Activated CD4-positive, alpha-beta memory T cell treated with anti-CD3 and anti-CD28 coated beads for 36 hours (primary cell): ENCODE data around the gene ACSL3. TPM values are rescaled to one million over a fixed set of nuclear protein-coding genes. Genes with fewer than 3 reads are reported as not detected.

Experiments used
- CTCF ChIA-PET: fragments of 350-600 bp; sonication (Branson Sonifier 250); formaldehyde crosslinking; loops from one replicate; lab custom pipeline; 2021; ENCODE audit warnings: antibody characterized with exemption, inconsistent platforms; lab: Charles Lee
- POLR2A ChIA-PET: fragments of 350-600 bp; sonication (Branson Sonifier 250); formaldehyde crosslinking; loops from one replicate; lab custom pipeline; 2021; ENCODE audit warnings: antibody characterized with exemption; lab: Charles Lee
- DNase-seq: peaks from one replicate; pipeline ENCODE4 v3.0.0-alpha.2; 2020
- H3K27ac Mint-ChIP-seq: one replicate; pipeline ENCODE4 v1.8.0; 2021; ENCODE audit warnings: mixed read lengths
- H3K27me3 Mint-ChIP-seq: one replicate; pipeline ENCODE4 v1.8.0; 2021; ENCODE audit warnings: mixed read lengths
- H3K36me3 Mint-ChIP-seq: one replicate; pipeline ENCODE4 v1.8.0; 2021; ENCODE audit warnings: mixed read lengths
- H3K4me1 Mint-ChIP-seq: one replicate; pipeline ENCODE4 v1.8.0; 2021; ENCODE audit warnings: low read depth, mixed read lengths
- H3K4me3 Mint-ChIP-seq: one replicate; pipeline ENCODE4 v1.8.0; 2021; ENCODE audit warnings: mild to moderate bottlenecking, mixed read lengths
- H3K9me3 Mint-ChIP-seq: one replicate; pipeline ENCODE4 v1.8.0; 2021; ENCODE audit warnings: mixed read lengths
- intact Hi-C: fragments of 100-400 bp; cut with micrococcal nuclease; formaldehyde crosslinking; loops from one replicate; pipeline ENCODE4 v1.15.1; 2023
- total RNA-seq, 2 experiments: library from RNA; stranded (reverse); gene quantifications; one replicate each; pipeline ENCODE4 v1.2.3, GENCODE V29; 2021

ACSL3 gene
- total RNA-seq, 2 experiments from 2014 or later: 48.7 to 57.2 TPM

DNA sequence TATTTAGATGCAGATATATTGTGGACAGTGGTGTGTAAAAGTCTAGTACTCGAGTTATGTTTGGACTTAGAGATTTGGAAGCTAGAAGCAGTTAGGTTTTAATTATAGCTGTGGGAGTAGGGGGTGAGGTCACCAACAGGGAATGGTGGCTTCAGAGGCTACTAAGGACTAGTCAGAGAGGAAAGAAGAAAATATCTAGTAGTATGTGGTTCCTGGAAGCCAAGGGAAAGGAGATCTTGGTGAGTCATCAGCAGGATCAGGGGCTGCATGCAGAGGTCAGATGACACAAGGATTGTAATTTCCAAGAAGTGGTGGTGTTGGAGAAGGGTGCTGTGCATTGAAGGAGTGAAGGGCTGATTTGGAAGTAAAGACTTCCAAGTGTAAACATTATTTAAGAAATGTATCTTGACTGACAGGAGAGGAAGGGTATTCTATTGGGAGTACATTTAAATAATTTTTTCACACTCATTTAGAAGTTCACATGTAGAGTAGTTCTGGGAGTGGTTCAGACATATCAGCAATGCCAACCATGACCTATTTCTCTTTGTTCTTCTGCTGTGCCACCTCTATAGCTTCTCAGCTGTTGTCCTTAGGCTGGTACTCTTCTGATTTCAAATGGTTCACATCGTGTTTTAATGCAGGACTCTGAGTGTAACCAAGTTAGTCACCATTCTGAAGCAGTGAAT lies 59.1 kb downstream of the ACSL3 start:
- no peak for DNase-seq
- H3K36me3 Mint-ChIP-seq: peaks cover 28% of the 10 kb centered on the region
- H3K4me1 Mint-ChIP-seq: no peaks in the 10 kb centered on the region
- ChIA-PET CTCF (no interaction called here), POLR2A (no interaction called here)
- intact Hi-C loops: no loop called here
- no peak overlapping the region for H3K4me3 Mint-ChIP-seq
- H3K9me3 Mint-ChIP-seq: no peaks in the 10 kb centered on the region
- no peaks in the 10 kb centered on the region for H3K27me3 Mint-ChIP-seq
- no peak overlapping the region for H3K27ac Mint-ChIP-seq

DNA sequence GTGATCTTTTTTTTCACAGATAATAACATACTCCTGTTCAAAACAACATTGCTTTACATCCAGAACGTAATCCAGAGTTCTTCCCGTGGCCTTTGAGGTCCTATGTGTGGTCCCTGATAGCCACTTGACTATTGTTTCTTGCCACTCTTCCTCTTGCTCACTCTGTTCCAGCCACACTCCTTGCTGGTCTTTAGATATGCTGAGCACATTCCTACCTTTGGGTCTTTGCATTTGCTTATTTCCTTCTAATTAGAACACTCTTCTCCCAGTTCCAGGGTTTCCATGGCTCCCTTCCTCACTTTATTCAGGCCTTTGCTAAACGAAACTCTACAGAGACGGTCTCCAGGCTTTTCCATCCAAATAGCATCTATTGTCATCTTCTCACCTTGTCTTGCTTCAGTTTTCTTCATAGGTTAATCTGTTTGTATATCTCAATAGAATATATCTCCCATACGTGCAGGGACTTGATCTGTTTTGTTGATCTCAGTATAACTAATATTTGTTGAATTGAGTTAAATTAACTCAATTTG lies 59.9 kb downstream of the ACSL3 start:
- CTCF ChIA-PET: no interaction called here
- Mint-ChIP-seq H3K36me3 (peaks cover 33% of the 10 kb centered on the region), H3K4me1 (no peaks in the 10 kb centered on the region), H3K9me3 (no peaks in the 10 kb centered on the region), H3K27ac (no peak overlapping the region), H3K27me3 (no peaks in the 10 kb centered on the region), H3K4me3 (no peak overlapping the region)
- intact Hi-C loops: no loop called here
- DNase-seq: no peak
- POLR2A ChIA-PET: no interaction called here

DNA sequence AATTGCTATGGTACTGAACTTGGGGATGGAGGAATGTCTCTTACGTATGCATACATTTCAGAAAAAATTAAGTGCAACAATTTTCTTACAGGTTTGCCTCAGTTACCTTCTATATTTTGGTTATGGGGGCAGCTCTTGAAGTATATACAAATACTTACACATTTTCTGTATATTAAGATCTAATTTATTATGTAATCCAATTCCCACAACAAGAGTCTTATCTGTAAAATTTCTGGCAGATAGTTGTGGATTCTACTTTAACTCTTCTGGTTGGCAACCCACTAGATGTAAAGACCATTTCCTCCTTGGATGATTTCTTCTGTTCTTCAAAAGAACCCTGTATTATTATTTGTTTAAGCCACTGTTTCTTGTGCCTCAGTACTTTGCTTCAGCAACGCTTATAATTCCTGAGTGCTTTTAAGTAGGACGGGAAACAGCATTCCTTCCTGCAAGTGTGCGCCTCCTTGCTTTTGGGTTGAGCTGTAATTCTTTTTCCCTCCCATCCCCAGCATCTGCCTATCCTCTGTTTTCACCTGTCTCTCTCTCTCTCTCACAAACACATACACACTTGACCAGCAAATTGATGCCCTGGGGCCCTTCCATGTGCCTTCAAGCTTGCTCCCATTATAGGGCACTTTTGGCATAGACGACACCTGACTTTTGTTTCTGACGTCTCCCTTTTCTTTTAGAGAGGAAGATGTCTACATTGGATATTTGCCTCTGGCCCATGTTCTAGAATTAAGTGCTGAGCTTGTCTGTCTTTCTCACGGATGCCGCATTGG lies 61.4 kb downstream of the ACSL3 start:
- ChIA-PET POLR2A (no interaction called here), CTCF (interaction anchor here (0.6 to 1.2 kb wide), 2 partner anchors 16 to 17 kb away, joined by 3 to 5 read pairs; no protein-coding TSS in a partner anchor)
- H3K4me3 Mint-ChIP-seq: no peak overlapping the region
- H3K4me1 Mint-ChIP-seq: no peaks in the 10 kb centered on the region
- no peak overlapping the region for H3K27ac Mint-ChIP-seq
- intact Hi-C loops: no loop called here
- H3K27me3 Mint-ChIP-seq: no peaks in the 10 kb centered on the region
- peaks cover 38% of the 10 kb centered on the region for H3K36me3 Mint-ChIP-seq
- H3K9me3 Mint-ChIP-seq: no peaks in the 10 kb centered on the region
- no peak for DNase-seq

DNA sequence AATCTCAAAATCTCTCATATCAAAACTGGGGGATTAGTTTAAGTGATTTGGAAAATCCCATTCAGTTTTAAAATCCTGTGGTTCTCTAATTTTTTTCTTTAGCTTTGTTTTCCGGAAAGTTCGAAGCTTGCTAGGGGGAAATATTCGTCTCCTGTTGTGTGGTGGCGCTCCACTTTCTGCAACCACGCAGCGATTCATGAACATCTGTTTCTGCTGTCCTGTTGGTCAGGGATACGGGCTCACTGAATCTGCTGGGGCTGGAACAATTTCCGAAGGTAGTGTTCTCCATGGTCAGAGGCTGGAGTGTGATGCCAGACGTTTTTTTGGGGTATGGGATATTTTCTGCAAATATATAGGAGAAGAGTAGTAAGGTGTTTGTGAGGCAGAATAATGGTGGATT lies 66.1 kb downstream of the ACSL3 start:
- Mint-ChIP-seq H3K4me1 (no peaks in the 10 kb centered on the region), H3K27me3 (no peaks in the 10 kb centered on the region), H3K36me3 (peaks cover 29% of the 10 kb centered on the region), H3K4me3 (no peak overlapping the region), H3K9me3 (no peaks in the 10 kb centered on the region), H3K27ac (no peak overlapping the region)
- CTCF ChIA-PET: interaction anchor here (1.5 to 2.1 kb wide), 2 partner anchors 12 to 219 kb away, joined by 3 to 9 read pairs; no protein-coding TSS in a partner anchor
- intact Hi-C loops: no loop called here
- no peak for DNase-seq
- POLR2A ChIA-PET: no interaction called here

DNA sequence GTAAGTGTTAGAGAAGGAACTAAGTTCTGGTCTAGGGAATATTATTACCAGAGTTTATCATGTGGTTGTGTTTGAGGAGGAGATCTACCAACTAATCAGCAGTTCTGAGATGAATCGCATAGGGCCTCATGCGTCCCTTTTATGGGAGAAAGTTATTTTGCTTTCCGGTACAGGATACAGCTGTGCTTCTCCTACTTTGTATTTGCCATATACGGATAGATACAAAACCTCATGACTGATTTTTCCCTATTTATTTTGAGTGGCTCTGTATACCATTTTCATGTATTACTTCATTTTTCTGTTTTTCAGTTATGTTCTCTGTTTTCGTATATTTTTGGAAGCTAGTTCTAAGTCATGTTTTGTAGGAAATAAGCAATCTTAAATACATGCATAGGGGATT lies 66.8 kb downstream of the ACSL3 start:
- Mint-ChIP-seq H3K9me3 (no peaks in the 10 kb centered on the region), H3K27ac (no peak overlapping the region), H3K36me3 (peaks cover 29% of the 10 kb centered on the region), H3K4me3 (no peak overlapping the region), H3K4me1 (no peaks in the 10 kb centered on the region), H3K27me3 (no peaks in the 10 kb centered on the region)
- ChIA-PET CTCF (no interaction called here), POLR2A (no interaction called here)
- no peak for DNase-seq
- intact Hi-C loops: no loop called here

DNA sequence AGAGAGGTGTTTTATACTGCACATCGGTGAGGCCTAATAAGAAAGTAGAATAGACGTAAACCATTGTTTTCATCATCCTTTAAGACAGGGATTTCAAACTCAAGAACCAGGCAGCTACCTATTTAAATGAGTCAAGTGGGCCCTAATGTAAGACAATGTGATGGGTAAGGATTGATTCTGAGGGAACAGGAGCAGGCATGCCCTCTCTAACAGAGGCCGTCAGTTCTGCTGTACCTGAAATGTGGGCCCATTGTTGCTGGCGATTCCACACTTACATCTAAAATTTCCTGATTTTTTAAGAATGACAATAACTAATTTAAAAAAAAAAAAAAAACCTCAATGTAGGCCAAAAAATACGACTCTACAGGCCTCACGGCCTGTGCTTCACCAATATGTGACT lies 67.5 kb downstream of the ACSL3 start:
- H3K36me3 Mint-ChIP-seq: peaks cover 31% of the 10 kb centered on the region
- ChIA-PET CTCF (interaction anchor here (0.7 kb wide), 1 partner anchor 11 kb away, joined by 3 read pairs; no protein-coding TSS in a partner anchor), POLR2A (no interaction called here)

DNA sequence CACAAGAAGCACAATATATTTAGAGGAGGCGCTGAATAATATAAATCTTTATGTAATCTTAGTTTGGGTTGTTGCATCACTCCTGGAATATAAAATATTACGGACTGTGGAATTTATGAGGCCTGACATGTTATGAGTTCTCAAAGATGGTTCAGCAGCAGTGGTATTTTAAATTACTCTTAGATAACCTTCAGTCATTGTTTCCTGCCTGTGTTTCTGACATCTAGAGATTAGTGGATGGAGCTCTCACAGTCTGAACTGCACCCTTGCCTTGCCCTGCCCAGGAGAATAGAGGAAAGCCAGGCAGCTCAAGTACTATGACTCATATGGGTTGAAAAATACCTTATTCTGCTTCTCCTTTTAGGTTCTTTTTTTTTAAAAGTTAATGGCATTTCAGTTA lies 70.0 kb downstream of the ACSL3 start:
- no peaks in the 10 kb centered on the region for H3K4me1 Mint-ChIP-seq
- no peak overlapping the region for H3K4me3 Mint-ChIP-seq
- DNase-seq: no peak
- ChIA-PET CTCF (interaction anchor here (0.6 to 1.3 kb wide), 4 partner anchors 8 to 430 kb away, joined by 3 to 5 read pairs (median 4); no protein-coding TSS in a partner anchor), POLR2A (no interaction called here)
- no peak overlapping the region for H3K27ac Mint-ChIP-seq
- intact Hi-C loops: no loop called here
- no peaks in the 10 kb centered on the region for H3K27me3 Mint-ChIP-seq
- H3K36me3 Mint-ChIP-seq: peaks cover 45% of the 10 kb centered on the region
- H3K9me3 Mint-ChIP-seq: peaks cover 3% of the 10 kb centered on the region

More for the DNA sequence above, 67.5 kb downstream of the ACSL3 start:
- Mint-ChIP-seq H3K4me3 (no peak overlapping the region), H3K27ac (no peak overlapping the region), H3K4me1 (no peaks in the 10 kb centered on the region), H3K9me3 (no peaks in the 10 kb centered on the region), H3K27me3 (no peaks in the 10 kb centered on the region)
- intact Hi-C loops: no loop called here
- DNase-seq: no peak

DNA sequence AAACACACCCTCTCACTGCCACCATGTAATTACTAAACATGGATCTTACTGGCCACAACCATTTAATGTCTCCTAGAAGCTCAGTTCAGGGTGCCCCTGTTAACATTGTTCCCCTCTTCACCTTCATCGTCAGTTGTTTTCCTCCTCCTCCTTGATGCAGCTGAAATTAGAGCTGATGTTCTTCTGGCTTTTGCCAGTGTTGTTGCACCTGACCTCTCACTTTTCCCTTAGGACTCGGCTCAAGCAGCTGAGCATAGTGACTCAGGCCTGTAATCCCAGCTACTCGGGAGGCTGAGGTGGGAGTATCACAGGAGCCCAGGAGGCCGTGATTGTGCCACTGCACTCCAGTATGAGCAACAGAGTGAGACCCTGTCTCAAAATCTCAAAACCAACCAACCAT lies 70.8 kb downstream of the ACSL3 start:
- intact Hi-C loops: no loop called here
- ChIA-PET CTCF (interaction anchor here (1.0 to 1.1 kb wide), 3 partner anchors 9 to 224 kb away, joined by 3 to 5 read pairs (median 3); no protein-coding TSS in a partner anchor), POLR2A (no interaction called here)
- no peak overlapping the region for H3K27ac Mint-ChIP-seq
- peaks cover 6% of the 10 kb centered on the region for H3K9me3 Mint-ChIP-seq
- H3K4me3 Mint-ChIP-seq: no peak overlapping the region
- peaks cover 49% of the 10 kb centered on the region for H3K36me3 Mint-ChIP-seq
- no peaks in the 10 kb centered on the region for H3K27me3 Mint-ChIP-seq
- H3K4me1 Mint-ChIP-seq: no peaks in the 10 kb centered on the region
- no peak for DNase-seq

DNA sequence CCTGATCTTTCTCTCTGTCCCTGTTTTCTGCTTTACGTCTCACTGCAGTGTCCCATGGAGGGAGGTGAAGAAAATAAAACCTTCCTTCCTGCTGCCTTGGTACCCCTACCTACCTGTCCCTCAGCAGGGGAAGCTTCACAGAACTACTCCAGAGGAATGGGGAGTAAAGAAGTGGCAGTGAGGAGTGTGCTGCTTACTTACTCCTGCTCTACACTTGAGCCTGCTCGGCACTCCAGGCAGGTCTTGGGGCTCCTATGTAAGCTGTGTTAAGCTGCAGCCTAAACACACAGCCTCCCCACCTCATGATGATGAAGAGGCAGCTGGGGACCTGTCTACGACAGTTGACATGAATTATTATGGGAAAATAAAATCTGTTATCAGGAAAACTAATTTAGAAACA lies 72.6 kb downstream of the ACSL3 start:
- CTCF ChIA-PET: interaction anchor here (0.8 kb wide), 1 partner anchor 243 kb away, joined by 3 read pairs; no protein-coding TSS in a partner anchor

DNA sequence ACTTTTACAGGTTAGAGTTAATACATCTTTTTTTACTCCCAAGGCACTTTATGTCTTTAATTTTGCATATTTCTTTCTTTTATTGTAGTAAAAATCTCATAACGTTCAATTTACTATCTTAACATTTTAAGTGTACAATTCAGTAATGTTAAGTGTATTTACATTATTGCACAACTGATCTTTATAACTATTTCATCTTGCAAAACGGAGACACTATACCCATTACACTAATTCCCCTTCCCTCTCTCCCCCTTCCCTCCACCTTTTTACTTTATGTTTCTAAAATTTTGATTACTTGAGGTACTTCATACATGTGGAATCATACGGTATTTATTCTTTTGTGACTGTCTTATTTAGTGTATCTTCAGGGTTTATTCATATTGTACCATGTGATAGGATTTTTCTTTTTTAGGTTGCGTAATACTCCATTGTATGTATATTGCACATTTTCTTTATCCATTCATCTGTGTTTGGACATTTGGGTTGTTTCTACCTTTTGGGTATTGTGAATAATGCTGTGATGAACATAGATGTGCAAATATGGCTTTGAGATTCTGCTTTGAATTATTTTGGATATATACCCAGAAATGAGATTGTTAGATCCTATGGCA lies 75.0 kb downstream of the ACSL3 start:
- intact Hi-C loops: loop anchor here (5.0 kb wide), 1 partner anchor 73 kb away; the partner anchor contains the start of gene ACSL3
- peaks cover 23% of the 10 kb centered on the region for H3K9me3 Mint-ChIP-seq
- POLR2A ChIA-PET: no interaction called here
- no peaks in the 10 kb centered on the region for H3K4me1 Mint-ChIP-seq
- H3K27me3 Mint-ChIP-seq: no peaks in the 10 kb centered on the region
- CTCF ChIA-PET: no interaction called here
- no peak overlapping the region for H3K27ac Mint-ChIP-seq
- no peak overlapping the region for H3K4me3 Mint-ChIP-seq
- peaks cover 65% of the 10 kb centered on the region for H3K36me3 Mint-ChIP-seq
- DNase-seq: no peak

More for the DNA sequence above, 72.6 kb downstream of the ACSL3 start:
- Mint-ChIP-seq H3K27ac (no peak overlapping the region), H3K27me3 (no peaks in the 10 kb centered on the region), H3K4me1 (no peaks in the 10 kb centered on the region), H3K9me3 (peaks cover 20% of the 10 kb centered on the region), H3K36me3 (peaks cover 60% of the 10 kb centered on the region), H3K4me3 (no peak overlapping the region)
- intact Hi-C loops: no loop called here
- POLR2A ChIA-PET: no interaction called here
- no peak for DNase-seq

DNA sequence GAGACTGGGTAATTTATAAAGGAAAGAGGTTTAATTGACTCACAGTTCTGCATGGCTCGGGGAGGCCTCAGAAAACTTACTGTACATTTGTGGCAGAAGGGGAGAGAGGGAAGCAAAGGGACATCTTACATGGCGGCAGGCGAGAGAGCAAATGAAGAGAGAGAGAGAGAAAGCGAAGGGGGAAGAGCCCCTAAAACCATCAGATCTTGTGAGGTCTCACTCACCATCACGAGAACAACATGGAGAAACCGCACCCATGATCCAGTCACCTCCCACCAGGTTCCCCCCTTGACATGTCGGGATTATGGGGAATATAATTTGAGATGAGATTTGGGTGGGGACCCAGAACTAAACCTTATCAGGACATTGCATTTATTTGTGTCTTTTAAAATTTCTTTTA lies 75.9 kb downstream of the ACSL3 start:
- no peak overlapping the region for H3K27ac Mint-ChIP-seq
- CTCF ChIA-PET: no interaction called here
- no peaks in the 10 kb centered on the region for H3K27me3 Mint-ChIP-seq
- POLR2A ChIA-PET: no interaction called here
- no peak overlapping the region for H3K4me3 Mint-ChIP-seq
- intact Hi-C loops: loop anchor here (5.0 kb wide), 1 partner anchor 74 kb away; the partner anchor contains the start of gene ACSL3
- H3K9me3 Mint-ChIP-seq: peaks cover 23% of the 10 kb centered on the region
- no peak for DNase-seq
- peaks cover 65% of the 10 kb centered on the region for H3K36me3 Mint-ChIP-seq
- no peaks in the 10 kb centered on the region for H3K4me1 Mint-ChIP-seq
